Transverse colon (tissue), 4 donors: ENCODE results near the gene LAMB4. TPM values are rescaled to one million over a fixed set of nuclear protein-coding genes. Genes with fewer than 3 reads are reported as not detected.

Source experiments
- DNase-seq: peaks from one replicate; pipeline ENCODE4 v3.0.0-alpha.2; 2019
- H3K27ac ChIP-seq, 4 donors: fragments of 200-600 bp; sonication (generic); 2 replicates each; pipeline ENCODE4 v1.5.1; 2016 to 2018; ENCODE audit warnings: inconsistent platforms in 4 of 4
- H3K27me3 ChIP-seq: fragments of 200-600 bp; sonication (generic); 2 replicates; pipeline ENCODE4 v1.5.1; 2017; ENCODE audit warnings: inconsistent platforms
- H3K36me3 ChIP-seq, 4 donors: fragments of 200-600 bp; sonication (generic); 2 replicates each; pipeline ENCODE4 v1.5.1; 2017 to 2019; ENCODE audit warnings: inconsistent platforms in 4 of 4
- H3K4me1 ChIP-seq, 4 donors: fragments of 200-600 bp; sonication (generic); 2 replicates each; pipeline ENCODE4 v1.5.1; 2017 to 2020; ENCODE audit warnings: inconsistent platforms in 4 of 4
- H3K4me3 ChIP-seq, 4 donors: fragments of 200-600 bp; sonication (generic); 1 replicate in 1 of 4; 2 replicates in 3 of 4; pipeline versions ENCODE4 v1.5.1 to v1.6.1; 2017 to 2019; ENCODE audit warnings: inconsistent platforms in 4 of 4
- H3K9me3 ChIP-seq, 2 donors: fragments of 200-600 bp; sonication (generic); 2 replicates each; pipeline ENCODE4 v1.5.1; 2017 to 2019; ENCODE audit warnings: inconsistent platforms in 2 of 2
- CTCF ChIP-seq, 5 experiments: fragments of 200-600 bp in 3 of 5; fragments of 450-650 bp in 2 of 5; sonication (generic) in 3 of 5; IDR thresholded peaks; 1 replicate in 2 of 5; 2 replicates in 3 of 5; pipeline ENCODE4 v1.5.1; 2016 to 2017; ENCODE audit warnings: antibody characterized with exemption in 5 of 5, inconsistent platforms in 3 of 5, mild to moderate bottlenecking in 2 of 5, moderate library complexity in 1 of 5
- EP300 ChIP-seq: sonication (generic); formaldehyde crosslinking; IDR thresholded peaks from one replicate; pipeline ENCODE4 v1.6.1; 2017; ENCODE audit warnings: antibody characterized with exemption, low read depth
- POLR2A ChIP-seq: fragments of 450-650 bp; IDR thresholded peaks from one replicate; pipeline ENCODE4 v1.6.1; 2016; ENCODE audit warnings: antibody characterized with exemption, mild to moderate bottlenecking, moderate library complexity
- POLR2AphosphoS5 ChIP-seq, 3 donors: sonication (generic); formaldehyde crosslinking; IDR thresholded peaks; one replicate each; pipeline ENCODE4 v1.6.1; 2016; ENCODE audit warnings: antibody characterized with exemption in 3 of 3
- WGBS, 2 donors: methylation state at CpG; one replicate each; pipeline ENCODE4 v1.1.5; 2018; ENCODE audit warnings: low coverage in 1 of 2; 5-methylcytosine and 5-hydroxymethylcytosine counted together
- in situ Hi-C, 4 donors: fragments of 200-750 bp; cut with MboI; loops; one replicate each; pipeline versions ENCODE4 v1.15.0 to v1.15.1; 2017; ENCODE audit warnings: low sequenced_read_pairs in 3 of 4, low pct_ligation_motif_present in 1 of 4, low pct_unique_long_range_greater_than_20kb in 1 of 4
- intact Hi-C: fragments of 100-400 bp; cut with DNase I; formaldehyde crosslinking; loops from one replicate; pipeline ENCODE4 v1.15.1; 2023; ENCODE audit warnings: low total_unique reads
- total RNA-seq, 4 donors: library from RNA; depleted of rRNA; stranded (reverse); fragments of >200 nt; gene quantifications; one replicate each; pipeline ENCODE4 v1.1.0, GENCODE V29; 2016

LAMB4 gene
- total RNA-seq, 4 donors from 2014 or later = not detected

- DNase-seq = no peak
- in situ Hi-C loops = no loop called here
- Histone ChIP-seq H3K27ac (no peak overlapping the region), H3K4me3 (no peak overlapping the region), H3K36me3 (no peaks in the 10 kb centered on the region), H3K9me3 (no peaks in the 10 kb centered on the region), H3K27me3 (no peaks in the 10 kb centered on the region), H3K4me1 (peaks cover 0 to 4% (median 0%) of the 10 kb centered on the region in 4 donors)
- TF ChIP-seq CTCF (IDR thresholded peaks at IDR 0.05) (no peak), POLR2AphosphoS5 (IDR thresholded peaks at IDR 0.05) (no peak), POLR2A (no peak), EP300 (no peak)
- intact Hi-C loops = no loop called here
- WGBS, 2 donors = 98% methylated on average over 3 of the region's 3 CpGs; no CpG with 5 or more reads in 1 of the 2 donors
Measured at GRCh38 chr7:108048422-108048821, 81.7 kb downstream of the LAMB4 start.

GRCh38 chr7:108046952-108047506 lies 83.1 kb downstream of the LAMB4 start:
- H3K27me3 ChIP-seq = no peaks in the 10 kb centered on the region
- H3K27ac ChIP-seq = no peak overlapping the region
- H3K4me1 ChIP-seq = peaks cover 0 to 4% (median 0%) of the 10 kb centered on the region in 4 donors
- WGBS, 2 donors = 75 to 77% methylated on average over 5 to 6 of the region's 6 CpGs
- H3K4me3 ChIP-seq = no peak overlapping the region
- DNase-seq = no peak
- H3K9me3 ChIP-seq = no peaks in the 10 kb centered on the region
- H3K36me3 ChIP-seq = no peaks in the 10 kb centered on the region
- TF ChIP-seq POLR2AphosphoS5 (IDR thresholded peaks at IDR 0.05) (no peak), POLR2A (no peak), CTCF (IDR thresholded peaks at IDR 0.05) (no peak), EP300 (no peak)
- in situ Hi-C loops = no loop called here
- intact Hi-C loops = no loop called here

GRCh38 chr7:108045669-108046068 lies 84.5 kb downstream of the LAMB4 start:
- Histone ChIP-seq H3K27me3 (no peaks in the 10 kb centered on the region), H3K36me3 (no peaks in the 10 kb centered on the region), H3K4me1 (peaks cover 0 to under 1% (median 0%) of the 10 kb centered on the region in 4 donors), H3K27ac (no peak overlapping the region), H3K4me3 (no peak overlapping the region), H3K9me3 (no peaks in the 10 kb centered on the region)
- WGBS, 2 donors = 77% methylated on average over 1 of the region's 1 CpG; no CpG with 5 or more reads in 1 of the 2 donors
- TF ChIP-seq POLR2AphosphoS5 (IDR thresholded peaks at IDR 0.05) (no peak), POLR2A (no peak), CTCF (IDR thresholded peaks at IDR 0.05) (no peak), EP300 (no peak)
- in situ Hi-C loops (no loop called here), intact Hi-C loops (no loop called here)
- DNase-seq = no peak

GRCh38 chr7:108045154-108045553 lies 85.0 kb downstream of the LAMB4 start:
- Histone ChIP-seq H3K9me3 (no peaks in the 10 kb centered on the region), H3K27me3 (no peaks in the 10 kb centered on the region), H3K4me1 (no peaks in the 10 kb centered on the region), H3K4me3 (no peak overlapping the region), H3K36me3 (no peaks in the 10 kb centered on the region), H3K27ac (no peak overlapping the region)
- in situ Hi-C loops (no loop called here), intact Hi-C loops (no loop called here)
- WGBS, 2 donors = 0 to 38% methylated on average over 1 of the region's 1 CpG
- no peak for TF ChIP-seq EP300
- no peak for TF ChIP-seq POLR2A
- TF ChIP-seq POLR2AphosphoS5 (IDR thresholded peaks at IDR 0.05) = no peak
- DNase-seq = no peak

- no peak overlapping the region for H3K27ac ChIP-seq
Measured at GRCh38 chr7:108044345-108044744, 85.8 kb downstream of the LAMB4 start.

More at GRCh38 chr7:108044345-108044744, 85.8 kb downstream of the LAMB4 start:
- intact Hi-C loops = no loop called here
- Histone ChIP-seq H3K27me3 (no peaks in the 10 kb centered on the region), H3K4me3 (no peak overlapping the region), H3K4me1 (no peaks in the 10 kb centered on the region), H3K36me3 (no peaks in the 10 kb centered on the region), H3K9me3 (no peaks in the 10 kb centered on the region)
- WGBS, 2 donors = 90% methylated on average over 2 of the region's 2 CpGs; no CpG with 5 or more reads in 1 of the 2 donors
- DNase-seq = no peak
- TF ChIP-seq POLR2AphosphoS5 (IDR thresholded peaks at IDR 0.05) (no peak), EP300 (no peak), CTCF (IDR thresholded peaks at IDR 0.05) (no peak), POLR2A (no peak)
- in situ Hi-C loops = no loop called here
